Omental fat pad (tissue), 4 donors: ENCODE measurements around the gene SHQ1. TPM values are rescaled to one million over a fixed set of nuclear protein-coding genes. Genes with fewer than 3 reads are reported as not detected.

Source experiments
- ATAC-seq: fragments of 150-250 bp; one replicate; pipeline ENCODE4 v1.9.1; 2016; ENCODE audit warnings: mild to moderate bottlenecking, moderate library complexity; ENCODE audit not compliant: low FRiP score
- DNase-seq: peaks from one replicate; pipeline ENCODE4 v3.0.0-alpha.2; 2019; ENCODE audit warnings: low spot score
- total RNA-seq, 4 donors: library from RNA; depleted of rRNA; stranded (reverse); fragments of >200 nt; gene quantifications; one replicate each; pipeline ENCODE4 v1.1.0, GENCODE V29; 2016
- TF ChIP-seq, protein P1 (sequence below), 3 donors: fragments of 450-650 bp; IDR thresholded peaks; one replicate each; pipeline ENCODE4 v1.5.1; 2016 to 2017; ENCODE audit warnings: antibody characterized with exemption in 3 of 3, mild to moderate bottlenecking in 3 of 3, moderate library complexity in 2 of 3

Gene SHQ1
- total RNA-seq, 4 donors from 2014 or later, result 11.0 to 22.9 (median 16.7) TPM

- no peak for DNase-seq
- TF ChIP-seq, protein P1, sequence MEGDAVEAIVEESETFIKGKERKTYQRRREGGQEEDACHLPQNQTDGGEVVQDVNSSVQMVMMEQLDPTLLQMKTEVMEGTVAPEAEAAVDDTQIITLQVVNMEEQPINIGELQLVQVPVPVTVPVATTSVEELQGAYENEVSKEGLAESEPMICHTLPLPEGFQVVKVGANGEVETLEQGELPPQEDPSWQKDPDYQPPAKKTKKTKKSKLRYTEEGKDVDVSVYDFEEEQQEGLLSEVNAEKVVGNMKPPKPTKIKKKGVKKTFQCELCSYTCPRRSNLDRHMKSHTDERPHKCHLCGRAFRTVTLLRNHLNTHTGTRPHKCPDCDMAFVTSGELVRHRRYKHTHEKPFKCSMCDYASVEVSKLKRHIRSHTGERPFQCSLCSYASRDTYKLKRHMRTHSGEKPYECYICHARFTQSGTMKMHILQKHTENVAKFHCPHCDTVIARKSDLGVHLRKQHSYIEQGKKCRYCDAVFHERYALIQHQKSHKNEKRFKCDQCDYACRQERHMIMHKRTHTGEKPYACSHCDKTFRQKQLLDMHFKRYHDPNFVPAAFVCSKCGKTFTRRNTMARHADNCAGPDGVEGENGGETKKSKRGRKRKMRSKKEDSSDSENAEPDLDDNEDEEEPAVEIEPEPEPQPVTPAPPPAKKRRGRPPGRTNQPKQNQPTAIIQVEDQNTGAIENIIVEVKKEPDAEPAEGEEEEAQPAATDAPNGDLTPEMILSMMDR (IDR thresholded peaks at IDR 0.05), result no peak
- ATAC-seq, result no peak
Measured at GRCh38 chr3:72847282-72847681, 963 bp downstream of the SHQ1 start.

DNA sequence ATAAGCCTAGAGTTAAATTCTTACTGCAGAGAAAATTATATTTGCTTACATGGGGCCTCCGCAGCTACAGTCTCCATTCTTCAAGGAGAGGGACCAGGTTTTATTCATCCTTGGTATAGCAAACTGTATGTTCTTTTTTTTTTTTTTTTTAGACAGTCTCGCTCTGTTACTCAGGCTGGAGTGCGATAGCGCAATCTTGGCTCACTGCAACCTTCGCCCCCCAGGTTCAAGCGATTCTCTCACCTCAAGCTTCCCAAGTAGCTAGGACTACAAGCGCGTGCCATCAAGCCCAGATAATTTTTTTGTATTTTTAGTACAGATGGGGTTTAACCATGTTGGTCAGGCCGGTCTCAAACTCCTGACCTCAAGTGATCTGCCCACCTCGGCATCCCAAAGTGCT, 2.1 kb downstream of the SHQ1 start:
- DNase-seq, result no peak
- ATAC-seq, result no peak
- TF ChIP-seq, protein P1 (IDR thresholded peaks at IDR 0.05), result no peak

GRCh38 chr3:72844436-72844993, 3.7 kb downstream of the SHQ1 start:
- DNase-seq (no peak), ATAC-seq (no peak)
- TF ChIP-seq, protein P1 (IDR thresholded peaks at IDR 0.05), result no peak

DNA sequence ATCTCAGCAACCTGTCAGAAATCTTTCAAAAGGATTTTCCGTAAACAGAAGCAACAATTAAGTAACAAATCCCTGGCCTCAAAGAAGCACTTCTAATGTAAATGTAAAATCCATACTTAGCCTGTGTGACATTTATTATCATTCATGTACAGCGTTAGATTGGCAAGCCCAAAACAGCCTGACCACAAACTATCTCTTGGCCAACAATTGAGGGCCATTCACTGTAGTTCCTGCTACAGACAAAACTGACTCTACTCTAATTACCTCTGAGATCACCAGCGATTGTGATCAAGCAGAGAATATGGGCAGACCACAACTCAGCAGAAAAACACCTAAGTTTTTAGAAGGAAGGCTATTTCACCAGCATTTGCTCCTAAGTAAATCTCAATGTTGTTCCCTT, 9.2 kb downstream of the SHQ1 start:
- TF ChIP-seq, protein P1 (IDR thresholded peaks at IDR 0.05), result no peak
- ATAC-seq, result no peak

DNA sequence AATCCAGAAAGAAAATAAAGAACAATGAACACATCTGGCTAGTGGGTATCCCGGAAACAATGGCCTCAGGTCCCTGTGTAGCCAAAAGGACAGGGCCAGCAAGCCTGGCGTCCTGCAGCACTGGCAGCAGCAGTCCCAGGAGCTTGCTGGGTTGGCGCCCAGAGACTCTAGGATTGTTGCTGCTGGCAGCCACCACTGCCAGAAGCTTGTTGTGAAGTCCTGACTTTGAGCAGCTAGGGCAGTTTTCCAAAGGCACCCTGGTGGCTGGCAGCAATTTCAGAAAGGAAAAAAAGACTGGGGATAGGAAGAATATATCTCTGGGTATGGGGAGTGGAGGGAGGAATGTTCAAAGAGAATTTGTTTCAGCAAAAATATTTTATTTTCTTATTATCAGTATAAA, 11.3 kb downstream of the SHQ1 start:
- DNase-seq (no peak), ATAC-seq (no peak)
- TF ChIP-seq, protein P1 (IDR thresholded peaks at IDR 0.05), result no peak

More for the DNA sequence above, 9.2 kb downstream of the SHQ1 start:
- no peak for DNase-seq

GRCh38 chr3:72836416-72836815, 11.8 kb downstream of the SHQ1 start:
- ATAC-seq, result no peak
- TF ChIP-seq, protein P1 (IDR thresholded peaks at IDR 0.05), result no peak
- no peak for DNase-seq

- TF ChIP-seq, protein P1 (IDR thresholded peaks at IDR 0.05), result no peak
- ATAC-seq (no peak), DNase-seq (no peak)
Measured at GRCh38 chr3:72830452-72831223, 17.6 kb downstream of the SHQ1 start.
